ENCODE data around the gene EXD2.
"Not testable (repeated sequence)": the region's sequence is repeated elsewhere in the genome, so short reads cannot be mapped to it uniquely, and the experiment has no call there.

EXD2 gene, protein sequence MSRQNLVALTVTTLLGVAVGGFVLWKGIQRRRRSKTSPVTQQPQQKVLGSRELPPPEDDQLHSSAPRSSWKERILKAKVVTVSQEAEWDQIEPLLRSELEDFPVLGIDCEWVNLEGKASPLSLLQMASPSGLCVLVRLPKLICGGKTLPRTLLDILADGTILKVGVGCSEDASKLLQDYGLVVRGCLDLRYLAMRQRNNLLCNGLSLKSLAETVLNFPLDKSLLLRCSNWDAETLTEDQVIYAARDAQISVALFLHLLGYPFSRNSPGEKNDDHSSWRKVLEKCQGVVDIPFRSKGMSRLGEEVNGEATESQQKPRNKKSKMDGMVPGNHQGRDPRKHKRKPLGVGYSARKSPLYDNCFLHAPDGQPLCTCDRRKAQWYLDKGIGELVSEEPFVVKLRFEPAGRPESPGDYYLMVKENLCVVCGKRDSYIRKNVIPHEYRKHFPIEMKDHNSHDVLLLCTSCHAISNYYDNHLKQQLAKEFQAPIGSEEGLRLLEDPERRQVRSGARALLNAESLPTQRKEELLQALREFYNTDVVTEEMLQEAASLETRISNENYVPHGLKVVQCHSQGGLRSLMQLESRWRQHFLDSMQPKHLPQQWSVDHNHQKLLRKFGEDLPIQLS

GRCh38 chr14:69191340-69192111, at the start of gene EXD2:
Gene EXD2, plus strand, starts transcription at chr14:69191498. Its CDS starts 17,973 bp downstream, at chr14:69209471.
- no peaks in the 10 kb centered on the region for H3K27me3 Mint-ChIP-seq
- H3K4me1 Mint-ChIP-seq (ENCODE audit: low read depth), result peaks cover 22% of the 10 kb centered on the region
- H3K9me3 Mint-ChIP-seq (ENCODE audit: low read depth), result no peaks in the 10 kb centered on the region
- H3K4me3 Mint-ChIP-seq, result peak within 1 kb of the TSS; percentile 92
- H3K27ac Mint-ChIP-seq, result peak within 1 kb of the TSS; percentile 89
- peaks cover 2% of the 10 kb centered on the region for H3K36me3 Mint-ChIP-seq

- no peak overlapping the region for H3K27ac Mint-ChIP-seq
- peaks cover 7% of the 10 kb centered on the region for H3K36me3 Mint-ChIP-seq
- peaks cover 61% of the 10 kb centered on the region for H3K4me1 Mint-ChIP-seq (ENCODE audit: low read depth)
- H3K27me3 Mint-ChIP-seq, result no peaks in the 10 kb centered on the region
- no peak overlapping the region for H3K4me3 Mint-ChIP-seq
- no peaks in the 10 kb centered on the region for H3K9me3 Mint-ChIP-seq (ENCODE audit: low read depth)
These were observed 49.7 kb upstream of the EXD2 start for GRCh38 chr14:69141550-69141949.

DNA sequence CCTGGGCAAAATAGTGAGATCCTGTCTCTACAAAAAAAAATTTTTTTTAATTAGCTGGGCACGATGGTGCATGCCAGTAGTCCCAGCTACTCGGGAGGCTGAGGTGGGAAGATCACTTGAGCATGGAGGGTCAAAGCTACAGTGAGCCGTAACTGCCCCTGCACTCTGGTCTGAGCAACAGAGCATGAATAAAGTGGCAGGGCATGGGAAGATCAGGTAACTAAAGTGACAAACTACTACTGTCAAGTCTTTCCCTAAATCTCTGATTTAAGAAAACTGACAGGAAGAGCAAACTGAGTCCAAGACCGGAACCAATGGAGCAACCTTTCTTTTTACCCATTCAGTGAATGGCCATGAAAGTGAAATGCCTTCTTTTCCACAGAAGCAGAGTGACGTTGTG, 49.2 kb upstream of the EXD2 start:
- peaks cover 7% of the 10 kb centered on the region for H3K36me3 Mint-ChIP-seq
- H3K27me3 Mint-ChIP-seq, result no peaks in the 10 kb centered on the region
- no peaks in the 10 kb centered on the region for H3K9me3 Mint-ChIP-seq (ENCODE audit: low read depth)
- H3K4me1 Mint-ChIP-seq (ENCODE audit: low read depth), result peaks cover 64% of the 10 kb centered on the region
- peak overlapping the region; percentile 5 for H3K27ac Mint-ChIP-seq
- no peak overlapping the region for H3K4me3 Mint-ChIP-seq

GRCh38 chr14:69149461-69150244, 41.6 kb upstream of the EXD2 start:
- Mint-ChIP-seq H3K4me1 (ENCODE audit: low read depth) (peaks cover 58% of the 10 kb centered on the region), H3K27me3 (no peaks in the 10 kb centered on the region), H3K36me3 (peaks cover 3% of the 10 kb centered on the region), H3K27ac (peak overlapping the region; percentile 66), H3K9me3 (ENCODE audit: low read depth) (no peaks in the 10 kb centered on the region), H3K4me3 (peak overlapping the region; percentile 88)

DNA sequence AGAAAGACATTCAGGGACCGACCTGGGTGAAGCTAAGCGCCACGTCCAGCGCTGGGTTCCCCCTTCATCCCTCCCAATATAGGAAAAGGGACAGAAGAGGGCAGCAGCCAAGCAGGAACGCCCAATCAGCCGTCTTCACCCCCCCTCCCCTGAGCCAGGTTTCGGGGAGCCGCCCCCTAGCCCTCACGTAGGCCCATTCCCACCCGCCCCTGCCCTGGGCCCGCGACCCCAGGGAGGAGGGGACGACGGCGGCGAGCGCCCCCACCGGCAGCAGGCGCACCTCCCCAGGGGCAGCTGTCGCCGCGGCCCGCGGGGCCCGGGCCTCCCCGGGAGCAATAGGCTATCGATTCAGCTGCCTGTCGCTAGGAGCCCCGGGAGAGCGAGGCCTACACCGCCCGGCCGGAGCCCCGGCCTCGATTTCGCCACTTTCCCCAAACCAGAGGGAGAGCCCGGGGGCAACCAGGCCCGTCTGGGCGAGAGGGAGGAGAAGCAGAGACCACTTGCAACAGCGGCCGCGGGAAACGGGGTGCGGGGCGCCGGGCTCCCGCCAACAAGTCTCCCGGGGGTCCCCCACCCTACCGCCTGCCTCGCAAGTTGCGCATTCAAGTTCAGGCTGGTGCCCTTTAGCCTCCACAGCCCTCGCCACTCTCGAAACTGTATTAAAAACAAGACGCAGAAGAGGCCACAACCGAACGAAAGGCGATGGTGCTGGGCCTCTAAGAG, 39.7 kb upstream of the EXD2 start:
- Mint-ChIP-seq H3K27ac (peak overlapping the region; percentile 89), H3K36me3 (peaks cover 3% of the 10 kb centered on the region), H3K4me1 (ENCODE audit: low read depth) (peaks cover 48% of the 10 kb centered on the region), H3K9me3 (ENCODE audit: low read depth) (no peaks in the 10 kb centered on the region), H3K4me3 (peak overlapping the region; percentile 90), H3K27me3 (no peaks in the 10 kb centered on the region)

GRCh38 chr14:69152181-69152901, 39.0 kb upstream of the EXD2 start:
- Mint-ChIP-seq H3K27ac (peak overlapping the region; percentile 89), H3K9me3 (ENCODE audit: low read depth) (no peaks in the 10 kb centered on the region), H3K36me3 (peaks cover 3% of the 10 kb centered on the region), H3K4me3 (peak overlapping the region; percentile 90), H3K4me1 (ENCODE audit: low read depth) (peaks cover 40% of the 10 kb centered on the region), H3K27me3 (no peaks in the 10 kb centered on the region)

- H3K27me3 Mint-ChIP-seq, result no peaks in the 10 kb centered on the region
- H3K4me1 Mint-ChIP-seq (ENCODE audit: low read depth), result peaks cover 36% of the 10 kb centered on the region
- H3K36me3 Mint-ChIP-seq, result peaks cover 3% of the 10 kb centered on the region
- H3K9me3 Mint-ChIP-seq (ENCODE audit: low read depth), result no peaks in the 10 kb centered on the region
- H3K4me3 Mint-ChIP-seq, result peak within 1 kb of the TSS; percentile 94
- H3K27ac Mint-ChIP-seq, result peak within 1 kb of the TSS; percentile 89
These were observed 38.5 kb upstream of the EXD2 start, which contains the start of gene DCAF5 for GRCh38 chr14:69152902-69153151. Gene DCAF5, minus strand, starts transcription at chr14:69153119. Its CDS starts 141 bp downstream, at chr14:69152978.

DNA sequence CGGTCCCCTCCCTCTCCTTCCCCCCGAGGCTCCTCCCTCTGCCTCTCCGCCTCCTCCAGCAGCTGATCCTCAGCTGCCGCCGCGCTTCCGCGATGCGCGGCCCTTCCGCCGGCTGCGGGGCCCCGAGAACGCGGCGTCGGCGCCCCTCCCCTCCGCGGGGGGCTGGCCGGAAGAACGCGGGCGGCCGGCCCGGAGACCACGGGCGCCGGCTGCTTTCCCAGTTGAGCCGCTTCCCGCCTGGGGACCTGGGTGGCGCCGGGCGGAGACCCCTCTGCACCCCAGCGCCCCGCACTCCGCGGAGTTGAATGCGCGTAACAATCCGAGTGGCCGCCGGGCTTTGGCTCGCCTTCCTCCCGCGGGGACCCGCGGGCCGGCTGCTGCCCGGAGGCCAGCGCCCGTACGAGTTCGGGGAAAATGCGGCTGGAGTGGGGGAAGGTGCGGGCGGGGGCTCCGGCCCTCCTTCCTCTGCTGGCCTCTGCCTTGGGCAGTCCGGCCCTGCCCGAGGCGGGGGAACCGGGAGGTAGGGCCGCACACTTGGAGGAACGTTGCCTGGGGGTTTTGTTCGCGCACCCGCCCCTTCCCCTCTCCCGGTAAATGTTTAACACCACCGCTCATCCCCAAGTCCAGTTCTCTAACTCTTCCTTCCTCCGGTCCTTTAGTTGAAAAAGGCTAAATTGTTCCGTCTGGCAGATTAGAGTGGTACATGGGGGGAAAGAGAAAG, 38.0 kb upstream of the EXD2 start:
- Mint-ChIP-seq H3K27ac (peak overlapping the region; percentile 73), H3K4me1 (ENCODE audit: low read depth) (peaks cover 32% of the 10 kb centered on the region), H3K36me3 (peaks cover 3% of the 10 kb centered on the region)

GRCh38 chr14:69153873-69154270, 37.4 kb upstream of the EXD2 start:
- Mint-ChIP-seq H3K4me1 (ENCODE audit: low read depth) (peaks cover 28% of the 10 kb centered on the region), H3K4me3 (peak overlapping the region; percentile 94), H3K9me3 (ENCODE audit: low read depth) (no peaks in the 10 kb centered on the region), H3K36me3 (peaks cover under 1% of the 10 kb centered on the region), H3K27me3 (no peaks in the 10 kb centered on the region), H3K27ac (peak overlapping the region; percentile 73)

More for the DNA sequence above, 38.0 kb upstream of the EXD2 start:
- Mint-ChIP-seq H3K27me3 (no peaks in the 10 kb centered on the region), H3K4me3 (peak overlapping the region; percentile 94), H3K9me3 (ENCODE audit: low read depth) (no peaks in the 10 kb centered on the region)

- Mint-ChIP-seq H3K9me3 (ENCODE audit: low read depth) (no peaks in the 10 kb centered on the region), H3K36me3 (no peaks in the 10 kb centered on the region), H3K4me3 (no peak overlapping the region), H3K27ac (no peak overlapping the region), H3K4me1 (ENCODE audit: low read depth) (peaks cover 19% of the 10 kb centered on the region), H3K27me3 (no peaks in the 10 kb centered on the region)
These were observed 36.5 kb upstream of the EXD2 start for GRCh38 chr14:69154779-69155178.

DNA sequence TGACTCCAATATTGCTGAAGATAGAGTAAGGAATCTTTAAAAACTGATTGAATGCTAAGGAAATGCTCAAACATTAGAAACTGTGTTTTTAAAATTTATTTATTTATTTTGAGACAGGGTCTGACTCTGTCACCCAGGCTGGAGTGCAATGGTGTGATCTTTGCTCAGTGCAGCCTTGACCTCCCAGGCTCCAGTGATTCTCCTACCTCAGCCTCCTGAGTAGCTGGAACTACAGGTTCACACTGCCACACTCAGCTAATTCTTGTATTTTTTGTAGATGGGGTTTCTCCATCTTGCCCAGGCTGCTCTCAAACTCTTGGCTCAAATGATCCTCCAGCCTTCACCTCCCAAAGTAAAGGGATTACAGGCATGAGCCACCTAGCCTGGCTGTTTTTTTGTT, 35.1 kb upstream of the EXD2 start:
- Mint-ChIP-seq H3K4me3 (no peak overlapping the region), H3K9me3 (ENCODE audit: low read depth) (no peaks in the 10 kb centered on the region), H3K36me3 (no peaks in the 10 kb centered on the region), H3K27me3 (peaks cover 2% of the 10 kb centered on the region), H3K27ac (no peak overlapping the region), H3K4me1 (ENCODE audit: low read depth) (peaks cover 4% of the 10 kb centered on the region)

DNA sequence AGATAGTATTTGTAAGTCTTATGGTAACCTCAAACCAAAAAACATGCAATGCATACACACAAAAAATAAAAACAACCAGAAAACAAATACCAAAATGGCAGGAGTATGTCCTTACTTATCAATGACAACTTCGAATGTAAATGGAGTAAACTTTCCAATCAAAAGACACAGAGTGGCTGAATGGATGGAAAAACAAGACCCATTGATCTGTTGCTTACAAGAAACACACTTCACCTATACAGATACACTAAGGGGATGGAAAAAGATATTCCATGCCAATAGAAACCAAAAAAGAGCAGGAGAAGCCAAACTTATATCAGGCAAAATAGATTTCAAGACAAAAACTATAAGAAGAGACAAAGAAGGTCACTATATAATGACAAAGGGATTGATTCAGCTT, 29.7 kb upstream of the EXD2 start:
- H3K27ac Mint-ChIP-seq, result no peak overlapping the region
- peaks cover 9% of the 10 kb centered on the region for H3K9me3 Mint-ChIP-seq (ENCODE audit: low read depth)

GRCh38 chr14:69165787-69166186, 25.5 kb upstream of the EXD2 start:
- H3K4me1 Mint-ChIP-seq (ENCODE audit: low read depth), result not testable (repeated sequence)

More for the DNA sequence above, 29.7 kb upstream of the EXD2 start:
- Mint-ChIP-seq H3K4me1 (ENCODE audit: low read depth) (no peaks in the 10 kb centered on the region), H3K4me3 (no peak overlapping the region), H3K36me3 (peaks cover 6% of the 10 kb centered on the region), H3K27me3 (peaks cover 2% of the 10 kb centered on the region)

More at GRCh38 chr14:69165787-69166186, 25.5 kb upstream of the EXD2 start:
- not testable (repeated sequence) for H3K9me3 Mint-ChIP-seq (ENCODE audit: low read depth); H3K27ac Mint-ChIP-seq; H3K4me3 Mint-ChIP-seq; H3K36me3 Mint-ChIP-seq; H3K27me3 Mint-ChIP-seq
